Measurements from ENCODE around the gene GNAZ. TPM values are rescaled to one million over a fixed set of nuclear protein-coding genes. Genes with fewer than 3 reads are reported as not detected.

The GNAZ gene
- total RNA-seq, 1 experiment from 2014 or later, result 11.1 TPM

- Histone ChIP-seq H2AFZ (ENCODE audit: low read depth, low read length, poor library complexity, severe bottlenecking) (no peak overlapping the region), H3K9me2 (ENCODE audit: insufficient read depth) (no peaks in the 10 kb centered on the region), H3K79me2 (ENCODE audit: insufficient read depth, low read length) (no peaks in the 10 kb centered on the region), H3K27me3 (ENCODE audit: insufficient read depth, low read length) (no peaks in the 10 kb centered on the region), H3K4me2 (ENCODE audit: low read length) (no peak overlapping the region), H3K27ac (ENCODE audit: low read depth, low read length) (no peak overlapping the region), H4K20me1 (ENCODE audit: insufficient read depth) (no peaks in the 10 kb centered on the region), H3K9me3 (ENCODE audit: control insufficient read depth in 1 of 2, insufficient read depth in 1 of 2, low read depth in 1 of 2, low read length in 2 of 2) (no peaks in the 10 kb centered on the region), H3K4me3 (replicated peaks in 1 of 2; ENCODE audit: low read depth in 1 of 2, low read length in 2 of 2) (no peak overlapping the region), H3K9ac (ENCODE audit: low read length) (no peak overlapping the region), H3K4me1 (ENCODE audit: control insufficient read depth in 1 of 2, insufficient read depth in 2 of 2, low read length in 2 of 2) (peaks cover 16 to 18% of the 10 kb centered on the region in 2 experiments), H3K36me3 (ENCODE audit: control insufficient read depth in 1 of 2, insufficient read depth in 2 of 2, low read length in 2 of 2) (no peaks in the 10 kb centered on the region; a peak in 1 of 4 replicates)
- BruUV-seq (replicated peaks), result no TSS peak
- CTCF ChIA-PET, result no interaction called here
- no peak for ATAC-seq
- intact Hi-C loops (cut with micrococcal nuclease), result no loop called here
- TF ChIP-seq CEBPB (IDR thresholded peaks at IDR 0.05; ENCODE audit: low read depth) (no peak), ZNF274 (IDR thresholded peaks at IDR 0.05; ENCODE audit: low read depth, low read length) (no peak), POLR2AphosphoS5 (IDR thresholded peaks at IDR 0.05; ENCODE audit: low read depth, low read length) (no peak), ZFX (IDR thresholded peaks at IDR 0.05) (no peak), RAD21 (IDR thresholded peaks at IDR 0.05; ENCODE audit: low read depth) (no peak), FOSL1 (IDR thresholded peaks at IDR 0.05; ENCODE audit: low read depth) (no peak), SIN3A (IDR thresholded peaks at IDR 0.05; ENCODE audit: low read depth) (no peak)
- TF ChIP-seq, protein P1, sequence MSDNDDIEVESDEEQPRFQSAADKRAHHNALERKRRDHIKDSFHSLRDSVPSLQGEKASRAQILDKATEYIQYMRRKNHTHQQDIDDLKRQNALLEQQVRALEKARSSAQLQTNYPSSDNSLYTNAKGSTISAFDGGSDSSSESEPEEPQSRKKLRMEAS (IDR thresholded peaks at IDR 0.05), result no peak
- DNase-seq (ENCODE audit: low read depth, low spot score), result no peak
- POLR2A ChIA-PET, result no interaction called here
- RAD21 ChIA-PET (ENCODE audit: low non-redundant PET in 1 of 2, low total read pairs in 2 of 2, uncharacterized antibody in 2 of 2, unreplicated experiment in 2 of 2), result no interaction called here
Observed at GRCh38 chr22:23092217-23092955, 22.1 kb downstream of the GNAZ start.

- H3K9ac ChIP-seq (ENCODE audit: low read length), result no peak overlapping the region
- no peak overlapping the region for H2AFZ ChIP-seq (ENCODE audit: low read depth, low read length, poor library complexity, severe bottlenecking)
- no peaks in the 10 kb centered on the region; a peak in 1 of 4 replicates for H3K36me3 ChIP-seq (ENCODE audit: control insufficient read depth in 1 of 2, insufficient read depth in 2 of 2, low read length in 2 of 2)
- H3K4me3 ChIP-seq (replicated peaks in 1 of 2; ENCODE audit: low read depth in 1 of 2, low read length in 2 of 2), result no peak overlapping the region
- ATAC-seq (no peak), DNase-seq (ENCODE audit: low read depth, low spot score) (no peak)
- no peaks in the 10 kb centered on the region for H4K20me1 ChIP-seq (ENCODE audit: insufficient read depth)
- POLR2A ChIA-PET, result no interaction called here
- RAD21 ChIA-PET (ENCODE audit: low non-redundant PET in 1 of 2, low total read pairs in 2 of 2, uncharacterized antibody in 2 of 2, unreplicated experiment in 2 of 2), result no interaction called here
- intact Hi-C loops (cut with micrococcal nuclease), result no loop called here
- H3K9me2 ChIP-seq (ENCODE audit: insufficient read depth), result no peaks in the 10 kb centered on the region
- H3K27me3 ChIP-seq (ENCODE audit: insufficient read depth, low read length), result no peaks in the 10 kb centered on the region
- H3K4me2 ChIP-seq (ENCODE audit: low read length), result no peak overlapping the region
- CTCF ChIA-PET, result no interaction called here
- H3K9me3 ChIP-seq (ENCODE audit: control insufficient read depth in 1 of 2, insufficient read depth in 1 of 2, low read depth in 1 of 2, low read length in 2 of 2), result no peaks in the 10 kb centered on the region
- H3K4me1 ChIP-seq (ENCODE audit: control insufficient read depth in 1 of 2, insufficient read depth in 2 of 2, low read length in 2 of 2), result peaks cover 7 to 10% of the 10 kb centered on the region in 2 experiments
- no peaks in the 10 kb centered on the region for H3K79me2 ChIP-seq (ENCODE audit: insufficient read depth, low read length)
- BruUV-seq (replicated peaks), result no TSS peak
- H3K27ac ChIP-seq (ENCODE audit: low read depth, low read length), result no peak overlapping the region
- no peak for TF ChIP-seq CBX3 (IDR thresholded peaks at IDR 0.05; ENCODE audit: low read depth)
- TF ChIP-seq ZFX (IDR thresholded peaks at IDR 0.05), result no peak
- no peak for TF ChIP-seq SRF (IDR thresholded peaks at IDR 0.05; ENCODE audit: low read depth)
- TF ChIP-seq JUND (IDR thresholded peaks at IDR 0.05), result no peak
- no peak for TF ChIP-seq POLR2AphosphoS5 (IDR thresholded peaks at IDR 0.05; ENCODE audit: low read depth, low read length)
- TF ChIP-seq SIN3A (IDR thresholded peaks at IDR 0.05; ENCODE audit: low read depth), result no peak
- TF ChIP-seq REST (IDR thresholded peaks at IDR 0.05; ENCODE audit: low read depth), result no peak
- TF ChIP-seq EGR1 (IDR thresholded peaks at IDR 0.05; ENCODE audit: low read depth), result no peak
- no peak for TF ChIP-seq ATF3 (IDR thresholded peaks at IDR 0.05)
- no peak for TF ChIP-seq YY1 (IDR thresholded peaks at IDR 0.05; ENCODE audit: extremely low read depth, insufficient replicate concordance, low read depth, low read length)
- no peak for TF ChIP-seq RAD21 (IDR thresholded peaks at IDR 0.05; ENCODE audit: low read depth)
- TF ChIP-seq SP1 (IDR thresholded peaks at IDR 0.05; ENCODE audit: low read depth), result no peak
Observed at GRCh38 chr22:23093051-23093788, 22.9 kb downstream of the GNAZ start.

Data from HCT116 (cell line).